Chondrocyte (in vitro differentiated cells): ENCODE results near the gene USP2. TPM values are rescaled to one million over a fixed set of nuclear protein-coding genes. Genes with fewer than 3 reads are reported as not detected.

Experiments
- DNase-seq: peaks from one replicate; pipeline ENCODE4 v3.0.0; 2021; ENCODE audit warnings: mixed read lengths, low spot score
- H3K27ac Mint-ChIP-seq: one replicate; pipeline ENCODE4 v1.8.0; 2021; ENCODE audit warnings: mild to moderate bottlenecking, moderate library complexity, mixed read lengths; ENCODE audit not compliant: unreplicated experiment
- H3K27me3 Mint-ChIP-seq: 2 replicates; pipeline ENCODE4 v1.8.0; 2021; ENCODE audit warnings: low read depth, mixed read lengths
- H3K36me3 Mint-ChIP-seq: 2 replicates; pipeline ENCODE4 v1.8.0; 2021; ENCODE audit warnings: low read depth, mixed read lengths
- H3K4me1 Mint-ChIP-seq: 2 replicates; pipeline ENCODE4 v1.8.0; 2021; ENCODE audit warnings: low read depth, mild to moderate bottlenecking, mixed read lengths
- H3K4me3 Mint-ChIP-seq: one replicate; pipeline ENCODE4 v1.8.0; 2021; ENCODE audit warnings: mild to moderate bottlenecking, moderate library complexity, mixed read lengths; ENCODE audit not compliant: unreplicated experiment
- H3K9me3 Mint-ChIP-seq: 2 replicates; pipeline ENCODE4 v1.8.0; 2021; ENCODE audit warnings: low read depth, mixed read lengths
- CTCF ChIP-seq: fragments of 200-600 bp; sonication (generic); IDR thresholded peaks from 2 replicates; pipeline ENCODE4 v1.5.0; 2021; ENCODE audit warnings: antibody characterized with exemption, mild to moderate bottlenecking, moderate library complexity
- total RNA-seq: library from RNA; stranded (reverse); gene quantifications from 3 replicates; pipeline ENCODE4 v1.2.1, GENCODE V29; 2021

Gene USP2
- total RNA-seq, 1 donor from 2014 or later: 4.1 TPM

GRCh38 chr11:119373059-119373920 is 8.2 kb downstream of the USP2 start:
- TF ChIP-seq CTCF: no peak
- peaks cover 19% of the 10 kb centered on the region for H3K4me1 Mint-ChIP-seq

GRCh38 chr11:119372260-119373058 is 9.0 kb downstream of the USP2 start:
- Mint-ChIP-seq H3K36me3 (no peaks in the 10 kb centered on the region), H3K27me3 (peaks cover 2% of the 10 kb centered on the region), H3K4me3 (no peak overlapping the region), H3K4me1 (peaks cover 22% of the 10 kb centered on the region), H3K27ac (no peak overlapping the region), H3K9me3 (no peaks in the 10 kb centered on the region)
- TF ChIP-seq CTCF: no peak
- no peak for DNase-seq

More at GRCh38 chr11:119373059-119373920, 8.2 kb downstream of the USP2 start:
- DNase-seq: no peak
- Mint-ChIP-seq H3K27me3 (peaks cover 2% of the 10 kb centered on the region), H3K4me3 (no peak overlapping the region), H3K9me3 (no peaks in the 10 kb centered on the region), H3K36me3 (no peaks in the 10 kb centered on the region), H3K27ac (no peak overlapping the region)

- peak; percentile 62 for TF ChIP-seq CTCF
- H3K4me3 Mint-ChIP-seq: no peak overlapping the region
- no peaks in the 10 kb centered on the region for H3K36me3 Mint-ChIP-seq
- peaks cover 22% of the 10 kb centered on the region for H3K4me1 Mint-ChIP-seq
- no peaks in the 10 kb centered on the region for H3K9me3 Mint-ChIP-seq
- peaks cover 2% of the 10 kb centered on the region for H3K27me3 Mint-ChIP-seq
- no peak for DNase-seq
- no peak overlapping the region for H3K27ac Mint-ChIP-seq
Observed at GRCh38 chr11:119371778-119372182, 9.7 kb downstream of the USP2 start.

GRCh38 chr11:119371067-119371601 is 10.4 kb downstream of the USP2 start:
- Mint-ChIP-seq H3K9me3 (no peaks in the 10 kb centered on the region), H3K36me3 (no peaks in the 10 kb centered on the region), H3K27me3 (peaks cover 4% of the 10 kb centered on the region), H3K4me1 (peaks cover 21% of the 10 kb centered on the region), H3K4me3 (no peak overlapping the region), H3K27ac (no peak overlapping the region)
- no peak for TF ChIP-seq CTCF
- DNase-seq: no peak

- Mint-ChIP-seq H3K4me3 (peak overlapping the region; percentile 10), H3K27me3 (peaks cover 4% of the 10 kb centered on the region), H3K9me3 (no peaks in the 10 kb centered on the region), H3K27ac (no peak overlapping the region), H3K36me3 (no peaks in the 10 kb centered on the region), H3K4me1 (peaks cover 21% of the 10 kb centered on the region)
- DNase-seq: no peak
- no peak for TF ChIP-seq CTCF
Observed at GRCh38 chr11:119370486-119371046, 10.9 kb downstream of the USP2 start.
